HG03439 (cell line): Measurements from ENCODE around the gene GPC4.
"Not testable (repeated sequence)": the region's sequence is repeated elsewhere in the genome, so short reads cannot be mapped to it uniquely, and the experiment has no call there.

Experiments
- ATAC-seq: cut with Tn5 transposase; IDR thresholded peaks from one replicate; pipeline ENCODE4 v1.9.1; 2021; ENCODE audit warnings: mild to moderate bottlenecking, moderate library complexity; ENCODE audit not compliant: unreplicated experiment

GPC4 gene

GRCh38 chrX:133307637-133308498, 107.4 kb downstream of the GPC4 start:
- ATAC-seq = no peak

GRCh38 chrX:133307094-133307493, 108.2 kb downstream of the GPC4 start:
- no peak for ATAC-seq

- ATAC-seq = no peak
Observed at GRCh38 chrX:133306316-133306715, 109.0 kb downstream of the GPC4 start.

- ATAC-seq = no peak
Observed at GRCh38 chrX:133305348-133305747, 109.9 kb downstream of the GPC4 start.

- ATAC-seq = no peak
Observed at GRCh38 chrX:133302775-133303445, 112.4 kb downstream of the GPC4 start.

GRCh38 chrX:133300591-133300990, 114.7 kb downstream of the GPC4 start:
- ATAC-seq = no peak

- no peak for ATAC-seq
Observed at GRCh38 chrX:133297284-133297683, 118.0 kb downstream of the GPC4 start.

GRCh38 chrX:133294126-133294525, 121.2 kb downstream of the GPC4 start:
- ATAC-seq = no peak

- ATAC-seq = no peak
Observed at GRCh38 chrX:133290076-133290475, 125.2 kb downstream of the GPC4 start.

GRCh38 chrX:133287860-133288259, 127.4 kb downstream of the GPC4 start:
- ATAC-seq = no peak

- no peak for ATAC-seq
Observed at GRCh38 chrX:133285341-133285740, 129.9 kb downstream of the GPC4 start.

- not testable (repeated sequence) for ATAC-seq
Observed at GRCh38 chrX:133279112-133279730, 136.1 kb downstream of the GPC4 start.

GRCh38 chrX:133273180-133273579, 142.1 kb downstream of the GPC4 start:
- ATAC-seq = no peak

- no peak for ATAC-seq
Observed at GRCh38 chrX:133269168-133269567, 146.1 kb downstream of the GPC4 start.

GRCh38 chrX:133267621-133268020, 147.7 kb downstream of the GPC4 start:
- ATAC-seq = no peak

GRCh38 chrX:133265331-133265730, 150.0 kb downstream of the GPC4 start:
- no peak for ATAC-seq

- no peak for ATAC-seq
Observed at GRCh38 chrX:133258481-133258880, 156.8 kb downstream of the GPC4 start.

GRCh38 chrX:133254666-133255065, 160.6 kb downstream of the GPC4 start:
- ATAC-seq = no peak

GRCh38 chrX:133251204-133251603, 164.1 kb downstream of the GPC4 start:
- ATAC-seq = no peak

- ATAC-seq = no peak
Observed at GRCh38 chrX:133250184-133251100, 164.8 kb downstream of the GPC4 start.
